Esophagus muscularis mucosa (tissue), 4 donors: ENCODE data around the gene NDUFS8. TPM values are rescaled to one million over a fixed set of nuclear protein-coding genes. Genes with fewer than 3 reads are reported as not detected.

Experiments
- DNase-seq: peaks from one replicate; pipeline ENCODE4 v3.0.0-alpha.2; 2017; ENCODE audit errors: extremely low spot score
- H3K27ac ChIP-seq, 4 donors: fragments of 200-600 bp; sonication (generic); replicated peaks in 1 of 4; 1 replicate in 3 of 4; 2 replicates in 1 of 4; pipeline ENCODE4 v1.5.1; 2016 to 2019; ENCODE audit warnings: mild to moderate bottlenecking in 1 of 4
- H3K27me3 ChIP-seq, 4 donors: fragments of 200-600 bp; sonication (generic); one replicate each; pipeline versions ENCODE4 v1.5.1 to v1.6.0; 2016 to 2019
- H3K36me3 ChIP-seq, 4 donors: fragments of 200-600 bp; sonication (generic); one replicate each; pipeline ENCODE4 v1.5.1; 2016 to 2019
- H3K4me1 ChIP-seq, 4 donors: fragments of 200-600 bp; sonication (generic); one replicate each; pipeline ENCODE4 v1.5.1; 2016 to 2019
- H3K4me3 ChIP-seq, 4 donors: fragments of 200-600 bp; sonication (generic); 1 replicate in 2 of 4; 2 replicates in 2 of 4; pipeline ENCODE4 v1.5.1; 2016 to 2019; ENCODE audit warnings: mild to moderate bottlenecking in 4 of 4, moderate library complexity in 1 of 4
- H3K9me3 ChIP-seq, 4 donors: fragments of 200-600 bp; sonication (generic); 1 replicate in 3 of 4; 2 replicates in 1 of 4; pipeline ENCODE4 v1.5.1; 2016 to 2019
- EP300 ChIP-seq: sonication (generic); formaldehyde crosslinking; IDR thresholded peaks from one replicate; pipeline ENCODE4 v1.6.1; 2017; ENCODE audit warnings: antibody characterized with exemption
- POLR2A ChIP-seq: fragments of 450-650 bp; IDR thresholded peaks from one replicate; pipeline ENCODE4 v1.6.1; 2017; ENCODE audit warnings: antibody characterized with exemption, moderate library complexity, mild to moderate bottlenecking, low read depth
- POLR2AphosphoS5 ChIP-seq, 2 donors: sonication (generic); formaldehyde crosslinking; IDR thresholded peaks; one replicate each; pipeline ENCODE4 v1.6.1; 2017; ENCODE audit warnings: antibody characterized with exemption in 2 of 2
- WGBS: methylation state at CpG from one replicate; pipeline ENCODE4 v1.1.5; 2018; 5-methylcytosine and 5-hydroxymethylcytosine counted together
- intact Hi-C: fragments of 100-400 bp; cut with DNase I; formaldehyde crosslinking; loops from one replicate; pipeline ENCODE4 v1.15.1; 2023
- total RNA-seq, 4 donors: library from RNA; depleted of rRNA; stranded (reverse); fragments of >200 nt; gene quantifications; one replicate each; pipeline versions ENCODE4 v1.1.0 to v1.2.1, GENCODE V29; 2016
- TF ChIP-seq, protein P1 (sequence below), 3 experiments: fragments of 200-600 bp in 2 of 3; fragments of 450-650 bp in 1 of 3; sonication (generic) in 2 of 3; IDR thresholded peaks; one replicate each; pipeline ENCODE4 v1.5.1; 2017 to 2019; ENCODE audit warnings: antibody characterized with exemption in 3 of 3, mild to moderate bottlenecking in 2 of 3, moderate library complexity in 1 of 3

The NDUFS8 gene
- total RNA-seq, 4 donors from 2014 or later, result 178 to 271 (median 198) TPM

DNA sequence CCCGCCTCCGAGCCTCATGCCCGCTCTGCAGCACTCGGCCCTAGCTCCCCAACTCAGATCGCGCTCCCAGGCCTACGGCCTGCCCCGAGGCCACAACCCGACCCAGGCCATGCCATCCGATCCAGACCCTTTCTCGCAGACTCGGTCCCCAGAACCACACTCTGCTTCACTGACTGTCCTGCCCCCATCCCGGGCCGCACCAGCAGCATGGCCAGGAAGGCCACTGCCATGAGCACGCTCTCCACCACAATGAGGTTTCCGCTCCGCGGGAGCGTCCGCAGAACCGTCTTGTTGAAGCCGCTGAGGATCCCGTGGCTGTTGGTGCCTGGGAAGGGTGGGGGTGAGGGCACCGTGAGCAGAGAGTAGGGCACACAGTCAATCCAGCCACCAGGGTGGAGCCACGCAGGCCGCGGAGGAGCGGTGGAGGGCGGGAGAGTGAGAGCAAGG is 33.0 kb upstream of the NDUFS8 start:
- WGBS, result 88% methylated on average over 29 of the region's 29 CpGs
- H3K4me1 ChIP-seq, result peaks cover 0 to 3% (median under 1%) of the 10 kb centered on the region in 4 donors
- H3K27me3 ChIP-seq, result peaks cover 0 to 15% (median 0%) of the 10 kb centered on the region in 4 donors
- no peaks in the 10 kb centered on the region for H3K9me3 ChIP-seq
- TF ChIP-seq POLR2AphosphoS5 (IDR thresholded peaks at IDR 0.05), result no peak
- TF ChIP-seq POLR2A, result no peak
- no peak for TF ChIP-seq EP300
- TF ChIP-seq, protein P1, sequence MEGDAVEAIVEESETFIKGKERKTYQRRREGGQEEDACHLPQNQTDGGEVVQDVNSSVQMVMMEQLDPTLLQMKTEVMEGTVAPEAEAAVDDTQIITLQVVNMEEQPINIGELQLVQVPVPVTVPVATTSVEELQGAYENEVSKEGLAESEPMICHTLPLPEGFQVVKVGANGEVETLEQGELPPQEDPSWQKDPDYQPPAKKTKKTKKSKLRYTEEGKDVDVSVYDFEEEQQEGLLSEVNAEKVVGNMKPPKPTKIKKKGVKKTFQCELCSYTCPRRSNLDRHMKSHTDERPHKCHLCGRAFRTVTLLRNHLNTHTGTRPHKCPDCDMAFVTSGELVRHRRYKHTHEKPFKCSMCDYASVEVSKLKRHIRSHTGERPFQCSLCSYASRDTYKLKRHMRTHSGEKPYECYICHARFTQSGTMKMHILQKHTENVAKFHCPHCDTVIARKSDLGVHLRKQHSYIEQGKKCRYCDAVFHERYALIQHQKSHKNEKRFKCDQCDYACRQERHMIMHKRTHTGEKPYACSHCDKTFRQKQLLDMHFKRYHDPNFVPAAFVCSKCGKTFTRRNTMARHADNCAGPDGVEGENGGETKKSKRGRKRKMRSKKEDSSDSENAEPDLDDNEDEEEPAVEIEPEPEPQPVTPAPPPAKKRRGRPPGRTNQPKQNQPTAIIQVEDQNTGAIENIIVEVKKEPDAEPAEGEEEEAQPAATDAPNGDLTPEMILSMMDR (IDR thresholded peaks at IDR 0.05), result no peak
- H3K4me3 ChIP-seq, result no peak overlapping the region
- intact Hi-C loops, result no loop called here
- peaks cover 0 to 14% (median 0%) of the 10 kb centered on the region in 4 donors for H3K36me3 ChIP-seq
- H3K27ac ChIP-seq, result no peak overlapping the region
- no peak for DNase-seq

DNA sequence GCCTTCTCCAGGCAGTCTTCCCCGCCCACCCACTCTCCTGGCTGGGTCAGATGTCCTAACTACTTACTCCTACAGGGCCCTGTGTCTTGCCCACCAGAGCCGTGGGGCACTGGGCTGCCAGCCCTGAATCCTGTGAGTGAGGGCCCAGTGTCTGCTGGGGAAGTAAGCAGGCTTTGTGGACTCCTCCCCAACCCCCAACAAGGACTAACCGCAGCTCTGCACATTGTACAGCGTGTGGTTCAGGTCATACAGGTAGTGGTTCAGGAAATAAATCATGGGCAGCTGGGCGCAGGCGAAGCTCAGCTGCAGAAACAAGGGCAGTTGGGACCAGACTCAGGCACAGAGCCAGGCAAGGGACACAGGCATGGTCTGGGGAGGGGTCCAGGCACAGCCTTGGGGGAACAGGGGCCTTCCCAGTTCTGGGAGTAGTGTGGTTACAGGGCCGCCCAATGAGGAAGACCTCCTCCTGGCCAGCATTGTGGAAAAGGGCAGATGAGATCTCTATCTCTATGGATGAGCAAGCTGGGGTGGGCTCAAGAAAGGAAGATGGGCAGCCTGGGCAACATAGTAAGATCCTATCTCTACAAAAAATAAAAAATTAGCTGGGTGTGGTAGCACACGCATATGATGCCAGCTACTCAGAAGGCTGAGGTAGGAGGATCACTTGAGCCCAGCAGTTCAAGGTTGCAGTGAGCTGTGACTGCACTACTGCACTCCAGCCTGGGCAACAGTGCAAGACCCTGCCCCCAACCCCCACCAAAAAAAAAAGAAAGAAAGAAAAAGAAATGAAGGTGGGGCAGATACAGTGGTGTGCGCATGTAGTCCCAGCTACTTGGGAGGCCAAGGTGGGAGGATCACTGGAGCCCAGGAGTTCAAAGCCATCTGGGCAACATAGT is 32.1 kb upstream of the NDUFS8 start:
- no peak overlapping the region for H3K4me3 ChIP-seq
- H3K36me3 ChIP-seq, result peaks cover 0 to 14% (median 0%) of the 10 kb centered on the region in 4 donors
- H3K9me3 ChIP-seq, result no peaks in the 10 kb centered on the region
- no peak for DNase-seq
- intact Hi-C loops, result no loop called here
- WGBS, result 97% methylated on average over 8 of the region's 9 CpGs
- H3K27ac ChIP-seq, result no peak overlapping the region
- TF ChIP-seq EP300 (no peak), POLR2A (no peak), POLR2AphosphoS5 (IDR thresholded peaks at IDR 0.05) (no peak)
- TF ChIP-seq, protein P1 (IDR thresholded peaks at IDR 0.05), result no peak
- H3K4me1 ChIP-seq, result peaks cover 0 to 12% (median 7%) of the 10 kb centered on the region in 4 donors
- peaks cover 0 to 9% (median 0%) of the 10 kb centered on the region in 4 donors for H3K27me3 ChIP-seq

DNA sequence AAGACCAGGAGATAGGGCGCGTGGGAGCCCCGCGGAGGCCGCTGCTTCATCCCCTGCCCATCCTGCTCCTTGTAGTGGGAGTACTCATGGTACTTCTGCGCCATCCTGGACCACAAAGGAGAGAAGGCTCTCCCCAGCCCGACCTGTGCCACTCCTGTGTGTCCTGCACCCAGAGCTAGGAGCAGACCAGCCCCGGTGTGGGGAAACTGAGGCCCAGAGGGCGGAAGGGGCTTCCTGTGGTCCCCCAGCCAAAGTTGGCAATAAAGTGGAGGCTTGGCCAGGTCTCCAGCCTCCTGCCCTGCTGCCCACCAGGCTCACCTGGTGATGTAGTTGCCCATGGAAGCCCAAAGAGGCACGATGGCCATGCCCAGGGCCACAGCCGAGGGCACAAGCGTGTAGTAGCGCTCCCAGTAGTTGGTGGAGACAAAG is 31.3 kb upstream of the NDUFS8 start:
- peaks cover 1 to 20% (median 12%) of the 10 kb centered on the region in 4 donors for H3K4me1 ChIP-seq
- H3K36me3 ChIP-seq, result peaks cover 0 to 14% (median 0%) of the 10 kb centered on the region in 4 donors
- WGBS, result 97% methylated on average over 4 of the region's 13 CpGs
- no peaks in the 10 kb centered on the region for H3K9me3 ChIP-seq
- no peak for TF ChIP-seq POLR2A
- no peak for TF ChIP-seq EP300
- no peak for TF ChIP-seq POLR2AphosphoS5 (IDR thresholded peaks at IDR 0.05)
- TF ChIP-seq, protein P1 (IDR thresholded peaks at IDR 0.05), result no peak
- H3K4me3 ChIP-seq, result no peak overlapping the region
- intact Hi-C loops, result no loop called here
- no peak overlapping the region for H3K27ac ChIP-seq
- DNase-seq, result no peak
- H3K27me3 ChIP-seq, result peaks cover 0 to 5% (median 0%) of the 10 kb centered on the region in 4 donors

DNA sequence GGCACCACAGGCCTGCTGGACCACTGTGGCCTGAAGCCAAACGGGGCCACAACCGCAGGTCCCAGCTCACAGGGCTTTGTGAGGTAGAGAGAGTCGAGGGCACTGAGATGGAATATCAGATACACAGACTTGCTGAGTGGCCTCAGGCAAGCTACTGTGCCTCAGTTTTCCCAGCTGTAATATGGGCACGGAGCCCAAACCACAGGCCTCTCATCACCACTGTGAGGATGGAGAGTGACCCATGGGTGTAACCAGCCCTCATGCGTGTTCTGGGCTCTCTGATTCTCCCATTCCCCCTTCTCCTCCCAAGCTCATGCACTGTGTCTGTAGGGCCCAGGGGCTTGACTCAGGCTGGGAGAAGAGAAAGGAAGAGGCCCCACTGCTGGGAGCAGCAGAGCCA is 30.8 kb upstream of the NDUFS8 start:
- Histone ChIP-seq H3K4me1 (peaks cover 5 to 25% (median 17%) of the 10 kb centered on the region in 4 donors), H3K9me3 (no peaks in the 10 kb centered on the region), H3K4me3 (no peak overlapping the region), H3K27me3 (peaks cover 0 to 5% (median 0%) of the 10 kb centered on the region in 4 donors), H3K27ac (no peak overlapping the region), H3K36me3 (peaks cover 0 to 11% (median 0%) of the 10 kb centered on the region in 4 donors)
- intact Hi-C loops, result no loop called here
- DNase-seq, result no peak
- 95% methylated on average over 5 of the region's 5 CpGs for WGBS
- no peak for TF ChIP-seq POLR2AphosphoS5 (IDR thresholded peaks at IDR 0.05)
- TF ChIP-seq, protein P1 (IDR thresholded peaks at IDR 0.05), result no peak
- TF ChIP-seq EP300, result no peak
- no peak for TF ChIP-seq POLR2A
